Body of pancreas (tissue), 4 donors: ENCODE results near the gene NMBR.

Source experiments
- CTCF ChIP-seq, 7 experiments: fragments of 450-650 bp in 4 of 7; fragments of 200-600 bp in 3 of 7; sonication (generic) in 3 of 7; IDR thresholded peaks; one replicate each; pipeline ENCODE4 v1.5.1; 2016 to 2019; ENCODE audit warnings: antibody characterized with exemption in 7 of 7
- POLR2A ChIP-seq, 3 donors: fragments of 450-650 bp; IDR thresholded peaks; one replicate each; pipeline ENCODE4 v1.6.1; 2016; ENCODE audit warnings: antibody characterized with exemption in 3 of 3, mild to moderate bottlenecking in 2 of 3

DNA sequence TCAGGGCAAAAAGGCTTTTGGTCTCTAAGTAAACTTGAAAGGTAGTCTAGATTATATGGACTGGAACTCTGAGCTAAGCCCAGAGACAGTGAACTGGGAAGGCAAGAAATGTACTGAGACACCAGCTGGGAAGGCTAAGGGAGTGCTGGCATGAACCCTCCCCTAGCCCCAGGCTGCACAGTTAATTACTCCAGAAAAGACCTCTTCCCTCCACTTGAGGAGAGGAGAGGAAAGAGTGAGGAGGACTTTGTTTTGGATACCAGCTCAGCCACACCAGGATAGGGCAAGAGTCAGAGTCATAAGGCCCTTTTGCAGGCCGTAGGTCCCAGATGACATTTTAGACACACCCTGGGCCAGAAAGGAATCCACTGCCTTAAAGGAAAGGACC, 98.3 kb downstream of the NMBR start:
- TF ChIP-seq CTCF (IDR thresholded peaks at IDR 0.05) (no peak), POLR2A (IDR thresholded peaks at IDR 0.05) (no peak)
